NOMO-1 (cell line): Measurements from ENCODE around the gene DUSP28.
"Not testable (repeated sequence)": the region's sequence is repeated elsewhere in the genome, so short reads cannot be mapped to it uniquely, and the experiment has no call there.

ENCODE experiments used
- DNase-seq, 2 experiments: peaks; one replicate each; lab custom pipeline; 2025; ENCODE audit not compliant: unreplicated experiment in 2 of 2; lab: John Stamatoyannopoulos, UW

The DUSP28 gene

DNA sequence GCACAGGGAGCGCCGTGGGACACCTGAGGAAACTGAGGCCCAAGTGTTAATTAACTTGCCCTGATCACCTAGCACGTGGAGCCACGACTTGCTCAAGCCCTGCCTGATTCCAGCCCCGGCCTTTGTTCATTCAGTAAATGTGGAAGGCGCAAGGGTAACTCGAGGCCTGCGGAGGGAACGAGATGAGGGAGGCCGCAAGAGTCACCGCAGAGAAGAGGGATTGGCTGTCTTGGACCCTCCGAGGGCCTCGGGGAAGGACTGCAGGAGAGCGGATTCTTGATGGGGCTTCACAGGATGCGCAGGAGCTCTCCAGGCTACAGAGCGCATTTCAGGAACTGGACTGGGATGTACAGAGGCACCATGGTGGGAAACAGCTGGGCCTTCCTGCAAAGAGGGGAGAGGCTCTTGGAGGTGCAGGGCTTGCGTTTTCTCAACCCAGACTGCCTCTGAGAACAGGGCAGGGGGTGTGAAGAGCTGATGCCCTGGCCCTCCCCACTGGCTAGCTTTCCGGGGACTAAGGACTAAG, 1.9 kb upstream of the DUSP28 start:
- no peak for DNase-seq

DNA sequence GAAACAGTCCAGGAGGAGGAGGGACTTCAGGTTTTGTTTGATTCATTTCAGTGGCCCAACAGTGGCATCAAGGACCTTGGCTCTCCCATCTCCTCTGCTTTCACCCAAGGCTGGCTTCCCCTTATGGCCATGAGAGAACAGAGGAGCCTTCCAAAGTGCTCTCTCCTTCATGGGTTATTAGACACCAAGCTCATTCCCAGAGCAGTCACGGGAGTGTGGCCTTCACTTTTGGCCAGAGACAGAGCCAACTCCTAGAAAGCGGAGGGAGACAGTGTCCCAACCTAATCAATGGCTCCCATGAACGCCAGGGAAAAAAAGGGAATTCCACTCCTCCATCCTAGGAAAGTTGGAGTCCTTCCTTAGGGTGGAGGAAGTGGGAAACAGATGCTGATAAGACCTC, 871 bp upstream of the DUSP28 start:
- DNase-seq = no peak

GRCh38 chr2:240560480-240561324, 545 bp downstream of the DUSP28 start:
- peak; percentile 93 to 99 for DNase-seq

DNA sequence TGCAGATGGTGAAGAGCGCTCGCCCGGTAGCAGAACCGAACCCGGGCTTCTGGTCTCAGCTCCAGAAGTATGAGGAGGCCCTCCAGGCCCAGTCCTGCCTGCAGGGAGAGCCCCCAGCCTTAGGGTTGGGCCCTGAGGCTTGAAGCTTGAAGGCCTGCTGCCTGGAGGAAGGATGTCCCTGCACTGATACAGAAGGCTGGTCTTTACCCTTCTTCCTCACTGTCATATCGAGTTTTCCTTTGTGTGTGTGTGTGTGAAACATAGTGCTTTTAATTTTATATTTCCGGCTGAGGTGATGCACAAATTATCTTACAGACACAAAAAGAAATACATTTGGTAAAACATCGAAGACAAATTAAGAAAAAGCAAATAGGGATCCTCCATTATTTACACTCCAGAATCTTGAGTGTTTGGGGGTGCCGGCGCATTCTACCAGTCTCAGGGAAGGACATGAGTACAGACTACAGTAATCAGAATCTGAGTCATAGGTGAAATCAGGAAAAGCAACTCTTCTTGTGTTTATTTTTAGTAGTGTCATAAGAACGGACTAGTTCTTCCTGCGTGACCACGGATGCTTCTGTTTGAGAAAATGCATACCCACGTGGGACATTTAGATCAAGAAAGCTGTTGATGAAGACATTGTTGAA, 1.3 kb downstream of the DUSP28 start:
- DNase-seq = peak; percentile 28 to 72

DNA sequence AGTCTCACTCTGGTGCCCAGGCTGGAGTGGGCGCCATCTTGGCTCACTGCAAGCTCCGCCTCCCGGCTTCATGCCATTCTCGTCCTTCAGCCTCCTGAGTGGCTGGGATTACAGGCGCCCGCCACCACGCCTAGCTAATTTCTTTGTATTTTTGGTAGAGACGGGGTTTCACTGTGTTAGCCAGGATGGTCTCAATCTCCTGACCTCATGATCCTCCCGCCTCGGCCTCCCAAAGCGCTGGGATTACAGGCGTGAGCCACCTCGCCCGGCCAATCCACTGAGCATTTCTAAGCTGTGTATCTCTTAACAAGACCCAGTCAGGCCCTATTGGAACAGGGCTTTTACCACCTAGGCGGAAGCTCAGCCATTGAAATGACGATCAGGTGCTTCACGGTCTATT, 3.1 kb downstream of the DUSP28 start:
- DNase-seq = not testable (repeated sequence)

GRCh38 chr2:240563951-240564560, 3.9 kb downstream of the DUSP28 start:
- no peak for DNase-seq

DNA sequence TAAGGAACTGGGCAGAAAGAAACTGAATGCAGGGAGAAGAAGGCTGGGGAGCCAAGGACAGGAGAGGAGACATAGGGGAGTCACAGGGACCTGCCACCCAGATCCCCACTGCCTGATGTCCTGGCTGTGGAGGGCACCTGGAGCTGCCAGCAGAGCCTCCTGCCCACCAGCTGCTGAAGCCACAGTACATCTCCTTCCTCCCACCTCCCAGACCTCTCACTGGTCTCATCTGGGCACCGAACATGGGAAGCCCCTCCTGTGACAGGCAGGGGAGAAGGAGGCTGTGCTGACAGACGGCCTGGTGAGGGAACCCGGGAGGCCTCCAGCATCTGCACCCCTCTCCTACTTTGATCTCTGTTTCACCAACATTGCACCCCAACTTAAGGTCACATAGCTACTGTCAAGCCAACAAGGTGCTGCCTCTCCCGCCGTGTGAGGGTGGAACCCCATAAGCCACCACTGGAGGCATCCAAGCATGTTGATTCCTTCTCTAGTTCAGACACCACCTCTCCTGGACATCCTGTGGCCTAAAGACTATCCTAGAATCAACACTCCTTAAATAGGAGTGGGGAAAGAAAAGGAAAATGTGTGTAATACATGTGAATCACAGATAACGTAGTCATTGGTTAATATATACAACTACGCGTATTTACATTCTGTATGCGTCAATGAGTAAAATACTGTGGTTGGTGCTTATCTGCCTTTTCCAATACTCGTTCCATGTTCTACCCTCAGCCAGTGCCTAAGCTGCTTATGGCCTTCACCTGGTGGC, 4.6 kb downstream of the DUSP28 start:
- DNase-seq = no peak

DNA sequence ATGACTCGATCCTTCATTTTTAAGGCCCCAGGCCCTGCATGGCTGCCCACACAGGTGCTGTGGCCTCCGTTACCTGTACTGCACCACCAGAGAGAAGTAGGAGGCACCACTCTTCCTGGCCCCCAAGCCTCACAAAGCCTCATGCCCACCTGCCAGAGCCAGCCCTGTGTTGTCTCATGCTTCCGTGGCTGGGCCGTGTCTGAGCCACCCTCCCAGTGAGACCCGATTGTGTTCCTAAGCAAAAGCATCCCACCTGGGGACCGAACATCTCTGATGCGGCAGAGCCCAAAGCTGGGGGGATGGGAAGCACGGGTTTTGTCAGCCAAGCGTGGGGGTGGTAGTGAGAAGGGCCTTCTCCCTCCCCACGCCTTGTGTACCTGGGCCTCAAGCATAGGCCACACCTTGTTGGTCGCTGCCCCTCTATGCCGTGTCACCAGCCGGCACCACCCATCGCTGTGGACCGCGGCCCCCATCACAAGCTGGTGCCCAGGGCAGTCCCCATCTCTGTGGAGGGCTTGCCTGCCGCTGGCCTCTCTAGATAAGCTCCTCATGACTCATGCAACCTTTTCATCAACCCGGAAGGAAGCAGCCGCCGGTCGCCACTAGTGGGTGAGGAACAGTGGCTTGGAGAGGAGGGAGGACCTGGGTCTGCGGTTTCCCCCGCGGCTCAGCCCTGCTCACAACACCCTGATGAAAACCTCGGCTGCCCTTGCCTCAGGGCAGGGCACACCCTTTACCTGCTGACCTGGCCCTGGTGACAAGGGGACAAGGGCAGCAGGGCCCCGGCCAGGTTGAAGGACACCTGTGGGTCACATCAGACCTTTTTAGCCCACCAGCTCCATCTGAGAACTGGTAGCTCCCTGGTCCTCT, 5.4 kb downstream of the DUSP28 start:
- DNase-seq = peak; percentile 93 to 95

- peak; percentile 94 for DNase-seq
These were observed 6.3 kb downstream of the DUSP28 start for GRCh38 chr2:240566203-240567136.

DNA sequence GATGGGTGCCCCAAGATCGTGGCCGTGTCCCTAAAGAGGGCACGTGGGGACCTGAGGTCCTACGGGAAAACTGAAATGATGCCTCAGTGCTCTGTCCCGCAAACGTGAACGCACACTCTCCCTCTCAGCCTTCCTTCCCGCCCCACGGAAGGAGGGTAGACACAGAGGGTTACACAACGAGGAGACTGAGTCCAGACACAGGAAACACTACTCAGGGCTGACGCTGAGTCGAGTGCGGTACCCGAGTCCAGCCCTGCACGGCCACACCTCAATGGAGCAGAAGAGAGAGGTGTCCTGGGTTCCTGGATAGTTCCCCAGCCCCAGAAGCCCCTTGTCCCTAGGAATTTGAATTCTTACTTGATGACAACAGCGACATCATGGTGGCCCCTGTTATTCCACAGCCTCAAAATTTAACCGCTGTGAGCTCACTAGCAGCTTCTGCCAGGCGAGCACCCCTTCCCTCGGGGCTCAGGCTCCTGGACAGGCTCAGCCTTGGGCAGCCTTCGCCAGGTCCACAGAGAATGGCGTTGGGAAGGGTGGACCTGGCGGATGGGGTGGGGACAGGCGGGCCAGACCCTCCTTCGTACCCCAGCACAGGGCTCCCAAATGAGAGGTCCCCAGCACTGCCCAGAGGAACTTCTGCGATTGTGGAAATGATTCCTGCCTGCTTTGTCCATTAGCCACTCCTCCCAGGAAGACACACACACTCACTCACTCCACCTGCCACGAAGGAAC, 7.1 kb downstream of the DUSP28 start:
- DNase-seq = peak in 1 of 2 experiments; percentile 12

GRCh38 chr2:240567872-240568677, 7.9 kb downstream of the DUSP28 start, which contains the start of gene RNPEPL1:
Gene RNPEPL1 (plus strand): TSS chr2:240568484. CDS start chr2:240568587, 103 bp downstream.
- peak; percentile 34 to 51 for DNase-seq

DNA sequence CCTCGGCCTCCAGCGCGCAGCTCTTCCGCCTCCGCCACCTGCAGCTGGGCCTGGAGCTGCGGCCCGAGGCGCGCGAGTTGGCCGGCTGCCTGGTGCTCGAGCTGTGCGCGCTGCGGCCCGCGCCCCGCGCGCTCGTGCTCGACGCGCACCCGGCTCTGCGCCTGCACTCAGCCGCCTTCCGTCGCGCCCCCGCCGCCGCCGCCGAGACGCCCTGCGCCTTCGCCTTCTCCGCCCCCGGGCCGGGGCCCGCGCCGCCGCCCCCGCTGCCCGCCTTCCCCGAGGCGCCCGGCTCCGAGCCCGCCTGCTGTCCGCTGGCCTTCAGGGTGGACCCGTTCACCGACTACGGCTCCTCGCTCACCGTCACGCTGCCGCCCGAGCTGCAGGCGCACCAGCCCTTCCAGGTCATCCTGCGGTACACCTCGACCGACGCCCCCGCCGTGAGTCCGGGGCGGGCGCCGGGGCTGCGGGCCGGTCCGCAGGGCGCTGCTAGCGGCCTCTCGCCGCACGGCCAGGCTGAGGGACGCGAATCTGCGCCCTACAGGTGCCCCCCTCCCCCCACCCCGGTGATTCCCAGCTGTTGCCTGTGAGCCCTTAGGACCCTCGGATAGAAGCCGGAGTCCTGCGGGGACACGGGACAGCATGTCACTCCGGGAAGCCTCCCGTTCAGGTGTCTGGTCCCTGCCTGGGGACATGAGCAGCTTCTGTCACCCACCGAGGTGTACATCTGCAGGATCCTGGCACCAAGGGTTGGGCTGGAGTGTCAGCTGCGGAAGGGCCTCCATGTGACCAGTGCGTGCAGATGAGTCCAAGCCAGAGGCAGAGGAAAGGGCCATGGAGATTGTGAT, 8.7 kb downstream of the DUSP28 start:
- DNase-seq = peak; percentile 34 to 51

DNA sequence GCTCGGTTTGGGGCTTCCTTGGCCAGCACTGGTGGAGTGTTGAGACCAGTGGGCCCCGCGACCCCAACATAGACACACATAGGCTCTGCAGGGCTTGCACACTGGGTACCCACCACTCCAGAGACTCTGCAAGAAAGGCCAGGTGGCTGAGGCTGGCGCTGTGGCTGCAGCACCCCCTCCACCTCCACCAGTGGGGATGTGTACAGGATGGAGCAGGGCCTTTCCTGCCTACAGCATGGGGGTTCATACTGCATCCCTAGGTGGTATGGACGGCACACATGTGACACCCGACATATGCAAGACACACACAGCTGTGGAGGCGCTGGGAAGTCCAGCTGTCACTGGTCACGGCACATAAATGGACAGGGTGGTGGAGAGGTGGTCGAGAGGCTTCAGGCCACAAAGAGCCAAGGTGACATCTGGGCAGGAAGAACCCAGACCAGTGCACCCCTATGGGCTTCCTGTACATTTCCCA, 9.4 kb downstream of the DUSP28 start:
- no peak for DNase-seq

DNA sequence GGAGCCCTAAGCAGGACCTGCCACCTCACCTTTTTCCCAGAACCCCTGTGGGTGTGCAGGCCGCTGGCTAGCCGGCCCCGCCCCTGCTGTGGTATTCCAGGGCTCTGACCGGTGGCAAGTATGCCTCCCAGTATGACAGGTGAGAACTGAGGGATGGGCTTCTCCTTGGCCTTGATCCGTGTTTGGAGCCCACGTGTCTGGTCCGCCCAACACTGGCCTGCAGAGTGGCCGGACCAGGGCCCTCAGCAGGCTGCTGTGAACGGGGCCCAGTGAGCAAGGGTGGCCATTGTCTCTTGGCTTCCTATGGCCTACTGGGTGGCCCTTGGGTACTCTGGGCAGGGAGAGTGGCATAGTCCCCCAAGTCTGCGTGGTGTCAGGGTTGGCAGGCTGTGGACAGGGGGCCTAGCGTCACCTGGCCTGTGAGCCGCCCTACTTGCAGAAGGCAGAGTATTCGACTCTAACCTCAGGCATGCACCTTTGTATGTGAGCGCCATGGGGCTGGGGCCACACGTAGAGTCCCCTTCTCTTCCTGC, 9.9 kb downstream of the DUSP28 start:
- no peak for DNase-seq

- no peak for DNase-seq
These were observed 10.6 kb downstream of the DUSP28 start for GRCh38 chr2:240570531-240571313.
